Activated T-helper 1 cell treated with Interleukin-2 at 50 U/mL for 16 hours (primary cell): Measurements from ENCODE around the gene KIFAP3.
"Not testable (repeated sequence)": the region's sequence is repeated elsewhere in the genome, so short reads cannot be mapped to it uniquely, and the experiment has no call there.

ENCODE experiments used
- DNase-seq: peaks from one replicate; pipeline ENCODE4 v3.0.0-alpha.2; 2020; ENCODE audit warnings: low read depth

KIFAP3 gene

GRCh38 chr1:169886931-169887330, 187.6 kb downstream of the KIFAP3 start:
- no peak for DNase-seq

- DNase-seq: no peak
These were observed 188.1 kb downstream of the KIFAP3 start for GRCh38 chr1:169886422-169886821.

- no peak for DNase-seq
These were observed 189.3 kb downstream of the KIFAP3 start for GRCh38 chr1:169885207-169885606.

GRCh38 chr1:169884634-169885033, 189.9 kb downstream of the KIFAP3 start:
- DNase-seq: no peak

GRCh38 chr1:169882039-169882511, 192.4 kb downstream of the KIFAP3 start:
- no peak for DNase-seq

DNA sequence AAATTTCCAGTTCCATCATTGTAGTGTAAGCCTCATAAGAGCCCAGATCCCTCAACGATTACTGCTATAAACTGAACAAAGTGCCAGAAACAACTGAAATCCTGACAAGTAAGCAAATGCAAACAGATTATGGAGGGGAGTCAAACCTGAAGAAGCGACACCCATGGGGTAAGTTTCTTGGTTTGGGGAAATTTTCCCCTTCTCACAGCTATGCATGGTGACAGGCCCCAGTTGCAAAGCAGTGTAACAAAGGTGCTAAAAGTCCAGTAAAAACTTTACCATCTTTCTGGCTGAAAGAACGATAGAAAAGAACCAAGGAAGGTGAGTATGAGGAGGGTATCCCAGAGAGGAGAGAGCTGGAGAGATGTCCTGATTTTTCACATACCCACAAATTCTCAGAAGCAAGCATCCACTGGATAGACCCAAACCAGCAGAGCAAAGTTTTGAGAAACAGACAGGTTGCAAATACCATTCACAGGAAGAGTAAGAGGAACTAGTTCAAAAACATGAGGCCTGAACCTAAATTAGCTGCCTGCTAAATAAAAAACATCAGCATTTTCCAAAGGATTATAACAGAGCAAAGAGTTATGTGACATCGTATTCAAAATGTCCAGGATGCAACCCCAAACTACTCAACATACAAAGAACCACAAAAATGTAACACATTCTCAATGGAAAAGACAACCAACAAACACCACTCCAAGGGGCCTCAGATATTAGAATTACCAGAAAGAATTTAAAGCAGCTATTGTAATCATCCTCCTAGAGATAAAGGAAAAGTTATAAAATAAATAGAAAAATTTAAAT, 195.3 kb downstream of the KIFAP3 start:
- no peak for DNase-seq

DNA sequence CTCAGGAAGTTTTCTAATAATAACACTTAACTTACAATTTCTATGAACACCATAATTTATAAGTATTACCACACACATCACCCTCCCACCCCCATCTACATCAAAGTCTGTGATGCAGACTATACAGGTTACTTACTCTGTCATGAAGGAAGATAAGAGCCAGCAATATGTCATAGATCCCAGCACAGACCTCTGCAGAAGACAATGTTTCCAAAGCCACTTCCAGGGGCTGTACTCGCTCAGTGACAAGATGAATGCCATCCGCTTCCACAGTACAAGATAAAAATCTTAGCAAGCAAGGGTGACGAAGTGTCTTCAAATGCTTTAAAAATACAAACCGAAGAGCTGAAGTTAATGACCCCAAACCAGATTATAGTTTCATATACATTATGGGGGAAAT, 196.0 kb downstream of the KIFAP3 start:
- no peak for DNase-seq

DNA sequence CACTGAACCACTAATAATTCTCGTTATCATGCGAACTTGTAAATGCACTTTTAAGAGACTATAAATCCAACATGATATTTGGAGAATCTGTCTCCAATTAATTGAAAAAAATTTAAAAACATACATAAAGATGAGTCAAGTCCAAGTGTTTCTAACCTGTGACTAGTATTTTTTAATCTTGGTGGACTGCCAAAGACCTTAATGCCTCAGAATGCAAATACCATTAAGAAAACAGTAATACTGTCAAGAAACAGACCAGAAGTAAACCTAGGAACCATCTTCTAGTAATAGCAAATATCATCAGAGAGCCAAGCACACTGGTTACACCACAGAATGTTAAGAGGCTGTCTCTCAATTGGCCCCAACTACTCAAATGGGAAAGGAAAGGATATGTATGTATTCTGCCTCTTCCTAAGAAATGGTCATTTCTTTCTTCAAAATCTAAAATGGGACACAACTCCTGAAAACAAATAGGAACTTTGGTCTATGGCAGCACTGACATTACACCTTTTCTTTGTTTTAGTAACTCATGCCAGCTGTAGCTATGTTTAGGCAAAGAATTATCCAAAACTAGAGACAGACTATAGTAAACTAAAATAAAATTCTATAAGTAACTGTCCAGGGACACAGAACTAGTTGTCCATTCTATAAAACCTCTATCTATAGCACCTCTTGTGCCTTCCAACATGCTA, 196.5 kb downstream of the KIFAP3 start:
- no peak for DNase-seq

DNA sequence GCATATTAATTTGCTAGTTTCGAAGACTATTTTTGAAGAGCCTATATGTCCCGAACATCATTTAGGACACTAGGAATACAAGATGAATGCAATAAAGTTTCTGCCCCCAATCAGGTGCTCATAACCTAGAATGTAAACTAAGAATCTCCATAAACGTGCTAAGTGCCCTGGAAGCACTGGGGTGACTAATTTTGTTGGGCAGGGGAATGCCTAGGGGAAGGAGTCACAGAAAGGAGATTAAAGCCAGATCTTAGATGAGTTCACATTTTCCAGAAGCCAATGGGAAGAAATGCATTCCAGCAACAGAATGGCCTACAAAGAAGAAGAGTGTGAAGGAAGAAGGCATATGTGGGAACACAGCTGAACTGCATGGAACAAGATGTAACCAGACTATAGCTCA, 200.3 kb downstream of the KIFAP3 start:
- DNase-seq: no peak

DNA sequence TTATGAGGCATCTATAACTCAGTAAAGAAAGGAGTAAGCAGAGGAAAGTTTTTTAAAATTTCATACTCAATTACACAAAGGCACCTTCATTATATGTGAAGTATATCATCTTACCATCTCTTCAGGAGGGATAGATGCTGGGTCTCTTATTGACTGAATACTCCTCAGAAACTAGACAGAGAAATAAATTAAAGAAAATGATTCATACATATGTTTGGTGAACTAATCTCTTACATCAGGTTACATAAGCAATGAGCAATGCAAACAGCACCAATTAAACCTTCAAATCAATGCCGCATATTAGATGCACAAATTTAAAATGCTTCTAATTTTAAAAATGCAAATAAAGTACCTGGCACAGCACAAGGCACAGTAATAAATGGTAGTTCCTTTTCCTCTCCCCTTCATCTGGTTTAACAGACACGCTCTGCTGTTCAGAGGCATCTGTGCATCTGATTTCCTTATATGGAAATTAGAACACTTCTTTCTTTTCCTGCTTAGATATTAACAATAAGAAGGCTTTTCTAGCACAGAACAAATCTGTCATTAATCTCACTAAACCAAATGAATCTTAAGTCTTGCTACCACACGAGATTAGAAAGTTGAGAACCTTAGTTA, 200.8 kb downstream of the KIFAP3 start:
- no peak for DNase-seq

GRCh38 chr1:169872906-169873305, 201.6 kb downstream of the KIFAP3 start:
- no peak for DNase-seq

DNA sequence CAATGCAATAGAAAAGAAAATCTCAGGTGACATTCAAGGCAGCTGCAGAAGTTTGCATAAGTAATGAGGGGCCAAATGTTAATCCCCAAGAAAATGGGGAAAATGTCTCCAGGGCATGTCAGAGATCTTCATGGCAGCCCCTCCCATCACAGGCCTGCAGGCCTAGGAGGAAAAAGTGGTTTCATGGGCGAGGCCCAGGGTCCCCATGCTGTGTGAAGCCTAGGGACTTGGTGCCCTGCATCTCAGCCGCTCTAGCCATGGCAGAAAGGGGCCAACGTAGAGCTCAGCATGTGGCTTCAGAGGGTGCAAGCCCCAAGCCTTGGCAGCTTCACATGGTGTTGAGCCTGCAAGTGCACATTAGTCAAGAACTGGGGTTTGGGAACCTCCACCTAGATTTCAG, 202.5 kb downstream of the KIFAP3 start:
- DNase-seq: not testable (repeated sequence)
